ENCODE results near the gene ITSN1.

GRCh38 chr21:33870768-33871167 lies 228.5 kb downstream of the ITSN1 start:
- TF ChIP-seq POLR2A (IDR thresholded peaks at IDR 0.05) (no peak), CTCF (IDR thresholded peaks at IDR 0.05) (no peak)
